Measurements from ENCODE around the gene ANTKMT. TPM values are rescaled to one million over a fixed set of nuclear protein-coding genes. Genes with fewer than 3 reads are reported as not detected.
"Not testable (repeated sequence)": the region's sequence is repeated elsewhere in the genome, so short reads cannot be mapped to it uniquely, and the experiment has no call there.

Gene ANTKMT
- total RNA-seq, 4 donors from 2014 or later = 23.5 to 46.2 (median 31.0) TPM

GRCh38 chr16:749010-749409 lies 28.1 kb downstream of the ANTKMT start:
- WGBS, 2 donors (ENCODE audit: low coverage in 1 of 2) = 72 to 87% methylated on average over 4 to 6 of the region's 6 CpGs
- no peaks in the 10 kb centered on the region for H3K36me3 ChIP-seq
- H3K4me3 ChIP-seq = no peak overlapping the region
- H3K27ac ChIP-seq = no peak overlapping the region
- ATAC-seq = peak; percentile 39
- H3K9me3 ChIP-seq = no peaks in the 10 kb centered on the region
- TF ChIP-seq, protein P1, sequence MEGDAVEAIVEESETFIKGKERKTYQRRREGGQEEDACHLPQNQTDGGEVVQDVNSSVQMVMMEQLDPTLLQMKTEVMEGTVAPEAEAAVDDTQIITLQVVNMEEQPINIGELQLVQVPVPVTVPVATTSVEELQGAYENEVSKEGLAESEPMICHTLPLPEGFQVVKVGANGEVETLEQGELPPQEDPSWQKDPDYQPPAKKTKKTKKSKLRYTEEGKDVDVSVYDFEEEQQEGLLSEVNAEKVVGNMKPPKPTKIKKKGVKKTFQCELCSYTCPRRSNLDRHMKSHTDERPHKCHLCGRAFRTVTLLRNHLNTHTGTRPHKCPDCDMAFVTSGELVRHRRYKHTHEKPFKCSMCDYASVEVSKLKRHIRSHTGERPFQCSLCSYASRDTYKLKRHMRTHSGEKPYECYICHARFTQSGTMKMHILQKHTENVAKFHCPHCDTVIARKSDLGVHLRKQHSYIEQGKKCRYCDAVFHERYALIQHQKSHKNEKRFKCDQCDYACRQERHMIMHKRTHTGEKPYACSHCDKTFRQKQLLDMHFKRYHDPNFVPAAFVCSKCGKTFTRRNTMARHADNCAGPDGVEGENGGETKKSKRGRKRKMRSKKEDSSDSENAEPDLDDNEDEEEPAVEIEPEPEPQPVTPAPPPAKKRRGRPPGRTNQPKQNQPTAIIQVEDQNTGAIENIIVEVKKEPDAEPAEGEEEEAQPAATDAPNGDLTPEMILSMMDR (IDR thresholded peaks at IDR 0.05) = no peak
- TF ChIP-seq EP300 (IDR thresholded peaks at IDR 0.05) (no peak), POLR2A (IDR thresholded peaks at IDR 0.05) (no peak), POLR2AphosphoS5 (IDR thresholded peaks at IDR 0.05) (no peak)
- H3K4me1 ChIP-seq = no peaks in the 10 kb centered on the region
- H3K27me3 ChIP-seq = peaks cover 60% of the 10 kb centered on the region

DNA sequence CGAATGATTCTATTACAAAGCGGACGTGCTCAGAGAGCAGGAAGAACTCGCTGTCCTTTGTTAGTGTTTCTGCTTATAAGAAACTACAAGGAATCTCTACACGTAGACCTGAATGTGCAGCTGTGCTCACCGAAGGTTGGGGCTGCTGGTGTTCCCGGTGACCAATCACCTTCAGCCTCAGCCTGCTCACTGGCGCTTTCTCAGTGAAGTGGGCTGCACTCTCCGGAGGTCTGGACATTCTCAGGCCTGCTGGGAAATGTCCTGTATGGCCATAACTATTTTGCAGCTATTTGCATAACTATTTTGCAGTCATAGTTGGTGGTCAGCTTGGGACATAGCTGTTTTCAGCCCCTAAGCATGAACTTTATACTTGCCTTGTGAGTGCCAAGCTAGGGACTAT lies 29.5 kb downstream of the ANTKMT start:
- Histone ChIP-seq H3K4me3 (no peak overlapping the region), H3K27ac (no peak overlapping the region), H3K27me3 (peaks cover 58% of the 10 kb centered on the region), H3K9me3 (no peaks in the 10 kb centered on the region), H3K4me1 (no peaks in the 10 kb centered on the region), H3K36me3 (no peaks in the 10 kb centered on the region)
- ATAC-seq = no peak
- TF ChIP-seq, protein P1 (IDR thresholded peaks at IDR 0.05) = no peak
- TF ChIP-seq POLR2A (IDR thresholded peaks at IDR 0.05) (no peak), EP300 (IDR thresholded peaks at IDR 0.05) (no peak), POLR2AphosphoS5 (IDR thresholded peaks at IDR 0.05) (no peak)
- 27 to 30% methylated on average over 2 to 9 of the region's 9 CpGs for WGBS, 2 donors (ENCODE audit: low coverage in 1 of 2)

DNA sequence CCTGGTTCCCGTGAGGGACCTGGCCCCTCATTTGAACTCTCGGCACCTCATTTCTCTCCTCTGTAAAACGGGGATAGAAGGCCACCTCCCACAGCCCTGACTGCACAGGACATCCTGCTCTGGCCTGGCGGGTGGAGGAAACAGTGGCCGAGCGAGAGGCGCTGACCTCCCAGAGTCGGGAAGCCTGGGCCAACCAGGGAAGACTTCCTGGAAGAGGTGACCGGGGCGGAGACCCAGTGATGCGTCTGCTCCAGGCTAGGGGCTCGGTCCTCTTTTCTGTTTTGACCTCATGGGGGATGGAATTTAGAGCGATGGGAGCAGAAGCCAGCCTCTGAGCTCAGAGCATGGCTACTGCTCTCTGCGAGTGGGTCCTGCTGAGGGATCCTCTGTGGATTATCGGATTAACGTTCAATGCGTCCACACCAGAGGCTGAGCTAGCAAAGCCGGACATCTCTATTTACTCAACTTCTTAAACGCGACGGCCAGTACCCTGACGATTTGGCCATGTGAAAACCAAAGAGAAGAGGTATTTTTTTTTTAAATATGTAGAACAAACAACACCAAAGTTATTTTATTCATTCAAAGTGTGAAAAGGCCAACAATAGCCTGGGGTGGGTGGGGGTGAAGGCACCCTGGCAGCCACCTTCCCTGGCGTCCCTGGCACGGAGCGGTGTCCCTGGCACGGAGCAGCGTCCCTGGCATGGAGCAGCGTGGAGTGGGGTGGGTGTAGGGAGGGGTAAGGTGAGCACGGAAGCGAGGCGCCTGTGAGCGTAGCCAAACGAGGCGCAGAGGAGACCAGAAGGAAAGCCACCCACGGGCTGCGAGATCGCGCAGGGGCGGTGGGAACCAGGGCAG lies 30.4 kb downstream of the ANTKMT start:
- Histone ChIP-seq H3K27ac (no peak overlapping the region), H3K9me3 (no peaks in the 10 kb centered on the region), H3K4me3 (no peak overlapping the region), H3K4me1 (no peaks in the 10 kb centered on the region), H3K36me3 (no peaks in the 10 kb centered on the region), H3K27me3 (peaks cover 54% of the 10 kb centered on the region)
- WGBS, 2 donors (ENCODE audit: low coverage in 1 of 2) = 62 to 76% methylated on average over 6 to 11 of the region's 39 CpGs
- no peak for ATAC-seq
- TF ChIP-seq, protein P1 (IDR thresholded peaks at IDR 0.05) = no peak
- no peak for TF ChIP-seq POLR2A (IDR thresholded peaks at IDR 0.05)
- TF ChIP-seq POLR2AphosphoS5 (IDR thresholded peaks at IDR 0.05) = no peak
- TF ChIP-seq EP300 (IDR thresholded peaks at IDR 0.05) = no peak

DNA sequence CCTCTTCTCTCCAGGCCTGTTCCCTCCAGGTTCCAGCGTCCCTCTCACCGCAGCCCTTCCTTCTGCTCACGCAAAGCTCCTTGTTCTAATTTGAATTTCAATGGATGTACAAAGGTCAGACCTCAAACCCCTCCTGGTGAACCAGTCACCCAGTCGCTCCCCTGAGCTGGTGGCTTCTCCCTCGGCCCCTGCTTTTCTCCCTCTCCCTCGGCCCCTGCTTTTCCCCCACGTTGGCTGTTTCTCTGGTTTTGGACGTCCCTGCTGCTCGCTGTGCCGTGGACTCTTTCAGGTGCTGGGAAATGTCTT lies 31.0 kb downstream of the ANTKMT start:
- WGBS, 2 donors (ENCODE audit: low coverage in 1 of 2) = 39 to 43% methylated on average over 6 to 10 of the region's 10 CpGs
- Histone ChIP-seq H3K9me3 (no peaks in the 10 kb centered on the region), H3K36me3 (no peaks in the 10 kb centered on the region), H3K4me3 (no peak overlapping the region), H3K27ac (no peak overlapping the region), H3K4me1 (no peaks in the 10 kb centered on the region), H3K27me3 (peaks cover 54% of the 10 kb centered on the region)
- TF ChIP-seq EP300 (IDR thresholded peaks at IDR 0.05) (no peak), POLR2AphosphoS5 (IDR thresholded peaks at IDR 0.05) (no peak), POLR2A (IDR thresholded peaks at IDR 0.05) (no peak)
- TF ChIP-seq, protein P1 (IDR thresholded peaks at IDR 0.05) = no peak
- no peak for ATAC-seq

DNA sequence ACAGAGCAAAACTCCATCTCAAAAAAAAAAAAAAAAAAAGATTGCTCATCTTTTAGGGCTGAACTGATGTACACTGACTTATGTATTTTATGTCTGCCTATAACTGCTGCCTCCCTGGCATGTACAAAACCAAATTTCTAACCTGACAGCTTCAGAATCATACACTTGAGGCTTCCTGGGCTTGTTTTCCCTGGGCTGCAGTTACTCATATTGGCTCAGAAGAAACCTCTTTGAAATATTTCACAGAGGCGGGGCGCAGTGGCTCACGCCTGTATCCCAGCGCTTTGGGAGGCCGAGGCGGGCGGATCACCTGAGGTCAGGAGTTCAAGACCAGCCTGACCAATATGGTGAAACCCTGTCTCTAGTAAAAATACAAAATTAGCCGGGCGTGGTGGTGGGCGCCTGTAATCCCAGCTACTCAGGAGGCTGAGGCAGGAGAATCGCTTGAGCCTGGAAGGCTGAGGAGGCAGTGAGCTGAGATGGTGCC lies 33.2 kb downstream of the ANTKMT start:
- H3K4me1 ChIP-seq, H3K9me3 ChIP-seq, H3K36me3 ChIP-seq, H3K4me3 ChIP-seq, H3K27ac ChIP-seq, ATAC-seq: not testable (repeated sequence)
- WGBS, 2 donors (ENCODE audit: low coverage in 1 of 2) = 77 to 86% methylated on average over 3 to 4 of the region's 11 CpGs
- peaks cover 54% of the 10 kb centered on the region for H3K27me3 ChIP-seq

Data from gastroesophageal sphincter (tissue), 4 donors.